ENCODE results near the gene C19orf12.

Gene C19orf12

GRCh38 chr19:29680937-29681336 lies 34.1 kb downstream of the C19orf12 start:
- ChIA-PET CTCF (interaction anchor here (0.5 kb wide), 1 partner anchor 10 kb away, joined by 4 read pairs; no protein-coding TSS in a partner anchor), POLR2A (interaction anchor here (1.8 kb wide), 1 partner anchor 36 kb away, joined by 5 read pairs; no protein-coding TSS in a partner anchor)
- no peak for TF ChIP-seq CTBP1 (IDR thresholded peaks at IDR 0.05; ENCODE audit: borderline replicate concordance)
- no peak for TF ChIP-seq L3MBTL2 (conservative IDR thresholded peaks at IDR 0.05)
- TF ChIP-seq FOXA1 (IDR thresholded peaks at IDR 0.05), result no peak
- no peak for TF ChIP-seq PKNOX1 (IDR thresholded peaks at IDR 0.05)

GRCh38 chr19:29680447-29680846 lies 34.6 kb downstream of the C19orf12 start:
- TF ChIP-seq HDGF (IDR thresholded peaks at IDR 0.05; ENCODE audit: borderline replicate concordance) (no peak), BHLHE40 (IDR thresholded peaks at IDR 0.05; ENCODE audit: borderline replicate concordance) (no peak), TARDBP (IDR thresholded peaks at IDR 0.05) (no peak), SP1 (IDR thresholded peaks at IDR 0.05) (no peak), LEF1 (IDR thresholded peaks at IDR 0.05; ENCODE audit: borderline replicate concordance) (no peak), ZNF384 (IDR thresholded peaks at IDR 0.05) (no peak), SUZ12 (IDR thresholded peaks at IDR 0.05) (no peak), FOXK2 (IDR thresholded peaks at IDR 0.05) (no peak), CTBP1 (IDR thresholded peaks at IDR 0.05; ENCODE audit: borderline replicate concordance) (no peak), ELF4 (IDR thresholded peaks at IDR 0.05) (no peak), NFRKB (IDR thresholded peaks at IDR 0.05) (no peak), FOXA1 (IDR thresholded peaks at IDR 0.05) (no peak), FOXM1 (IDR thresholded peaks at IDR 0.05; ENCODE audit: borderline replicate concordance) (no peak), L3MBTL2 (conservative IDR thresholded peaks at IDR 0.05) (no peak), PKNOX1 (IDR thresholded peaks at IDR 0.05) (no peak), ARNT (IDR thresholded peaks at IDR 0.05) (no peak)
- POLR2A ChIA-PET, result no interaction called here
- CTCF ChIA-PET, result no interaction called here
- no peak for DNase-seq (ENCODE audit: extremely low spot score)

More at GRCh38 chr19:29680937-29681336, 34.1 kb downstream of the C19orf12 start:
- DNase-seq (ENCODE audit: extremely low spot score), result no peak

GRCh38 chr19:29679598-29680210 lies 35.4 kb downstream of the C19orf12 start:
- CTCF ChIA-PET, result no interaction called here
- POLR2A ChIA-PET, result interaction anchor here (1.0 kb wide), 1 partner anchor 74 kb away, joined by 5 read pairs; the partner anchor contains the start of gene POP4
- TF ChIP-seq ELF4 (IDR thresholded peaks at IDR 0.05) (no peak), CTBP1 (IDR thresholded peaks at IDR 0.05; ENCODE audit: borderline replicate concordance) (no peak), NFRKB (IDR thresholded peaks at IDR 0.05) (no peak), TARDBP (IDR thresholded peaks at IDR 0.05) (no peak)
- DNase-seq (ENCODE audit: extremely low spot score), result no peak

GRCh38 chr19:29678484-29679106 lies 36.5 kb downstream of the C19orf12 start:
- ChIA-PET CTCF (no interaction called here), POLR2A (interaction anchor here (1.0 kb wide), 1 partner anchor 72 kb away, joined by 5 read pairs; the partner anchor contains the start of gene POP4)
- TF ChIP-seq ELF4 (IDR thresholded peaks at IDR 0.05), result no peak
- TF ChIP-seq NFRKB (IDR thresholded peaks at IDR 0.05), result no peak
- TF ChIP-seq SP1 (IDR thresholded peaks at IDR 0.05), result no peak
- TF ChIP-seq PKNOX1 (IDR thresholded peaks at IDR 0.05), result no peak
- TF ChIP-seq FOXM1 (IDR thresholded peaks at IDR 0.05; ENCODE audit: borderline replicate concordance), result no peak
- no peak for TF ChIP-seq ZNF384 (IDR thresholded peaks at IDR 0.05)
- TF ChIP-seq LEF1 (IDR thresholded peaks at IDR 0.05; ENCODE audit: borderline replicate concordance), result no peak
- no peak for TF ChIP-seq SUZ12 (IDR thresholded peaks at IDR 0.05)
- no peak for TF ChIP-seq BHLHE40 (IDR thresholded peaks at IDR 0.05; ENCODE audit: borderline replicate concordance)
- no peak for TF ChIP-seq HDGF (IDR thresholded peaks at IDR 0.05; ENCODE audit: borderline replicate concordance)
- TF ChIP-seq FOXK2 (IDR thresholded peaks at IDR 0.05), result no peak
- TF ChIP-seq TARDBP (IDR thresholded peaks at IDR 0.05), result no peak
- TF ChIP-seq CTBP1 (IDR thresholded peaks at IDR 0.05; ENCODE audit: borderline replicate concordance), result no peak
- TF ChIP-seq ARNT (IDR thresholded peaks at IDR 0.05), result no peak
- no peak for TF ChIP-seq L3MBTL2 (conservative IDR thresholded peaks at IDR 0.05)
- DNase-seq (ENCODE audit: extremely low spot score), result no peak

- DNase-seq (ENCODE audit: extremely low spot score), result no peak
- ChIA-PET CTCF (interaction anchor here (0.5 kb wide), 1 partner anchor 55 kb away, joined by 3 read pairs; no protein-coding TSS in a partner anchor), POLR2A (interaction anchor here (1.2 kb wide), 1 partner anchor 12 kb away, joined by 6 read pairs; the partner anchor contains the start of gene PLEKHF1)
- no peak for TF ChIP-seq TARDBP (IDR thresholded peaks at IDR 0.05)
These were observed 37.9 kb downstream of the C19orf12 start for GRCh38 chr19:29677001-29677817.

GRCh38 chr19:29676586-29676985 lies 38.5 kb downstream of the C19orf12 start:
- DNase-seq (ENCODE audit: extremely low spot score), result no peak
- POLR2A ChIA-PET, result interaction anchor here (1.2 kb wide), 1 partner anchor 11 kb away, joined by 6 read pairs; the partner anchor contains the start of gene PLEKHF1
- TF ChIP-seq ZNF384 (IDR thresholded peaks at IDR 0.05), result no peak
- CTCF ChIA-PET, result no interaction called here
